NCI-H526 treated with DMSO at 0.1 percent for 48 hours (cell line): ENCODE measurements around the gene LRRC74B.
"Not testable (repeated sequence)": the region's sequence is repeated elsewhere in the genome, so short reads cannot be mapped to it uniquely, and the experiment has no call there.

Experiments
- DNase-seq: peaks from one replicate; lab custom pipeline; 2025; lab: John Stamatoyannopoulos, UW

The LRRC74B gene

DNA sequence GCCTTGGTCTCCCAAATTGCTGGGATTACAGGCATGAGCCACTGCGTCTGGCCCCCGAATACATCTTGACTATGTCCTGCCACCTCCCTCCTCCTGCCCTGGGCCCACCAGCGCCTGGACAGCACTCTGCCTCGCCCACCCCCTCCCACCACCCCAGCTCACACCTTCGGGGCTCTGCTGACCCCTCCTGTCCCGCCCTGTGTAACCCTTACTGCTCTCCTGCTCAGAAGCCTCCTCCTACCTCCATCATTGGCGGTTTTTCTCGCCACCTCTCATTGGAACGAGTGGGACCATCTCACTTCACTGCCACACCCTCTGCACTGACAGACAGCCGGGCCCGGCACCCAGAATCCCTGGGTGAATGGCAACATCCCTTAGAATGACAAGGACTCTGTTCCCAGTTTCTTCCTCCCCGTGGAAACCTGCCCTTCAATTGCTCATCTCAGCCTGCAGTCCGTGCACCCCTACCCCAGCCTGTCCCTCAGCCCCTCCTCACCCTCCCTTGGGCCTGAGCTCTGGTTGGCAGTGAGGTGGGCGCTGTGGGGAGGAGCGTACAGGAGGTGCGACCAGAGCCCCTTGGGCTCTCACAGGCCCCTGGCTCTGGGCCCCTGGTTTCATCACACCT lies 32.2 kb downstream of the LRRC74B start:
- no peak for DNase-seq

DNA sequence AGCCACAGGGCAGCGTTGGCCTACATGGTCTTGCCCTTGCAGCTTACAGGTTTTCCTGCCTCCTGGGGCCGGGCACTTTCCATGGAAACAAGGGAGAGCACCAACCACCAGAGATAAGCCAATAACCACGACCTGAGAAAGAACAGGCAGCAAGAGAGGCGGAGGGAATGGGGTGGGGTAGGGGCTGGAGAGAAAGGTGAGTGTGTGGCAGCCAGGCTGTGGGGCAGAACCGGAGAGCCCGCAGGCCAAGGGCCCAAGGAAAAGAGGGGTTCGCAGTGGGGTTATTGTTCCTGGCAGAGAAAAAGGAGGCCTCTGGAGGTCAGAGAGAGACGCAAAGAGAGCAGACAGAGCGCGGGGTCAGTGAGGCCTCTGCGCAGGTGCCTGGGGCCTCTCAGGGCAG lies 33.2 kb downstream of the LRRC74B start:
- no peak for DNase-seq

DNA sequence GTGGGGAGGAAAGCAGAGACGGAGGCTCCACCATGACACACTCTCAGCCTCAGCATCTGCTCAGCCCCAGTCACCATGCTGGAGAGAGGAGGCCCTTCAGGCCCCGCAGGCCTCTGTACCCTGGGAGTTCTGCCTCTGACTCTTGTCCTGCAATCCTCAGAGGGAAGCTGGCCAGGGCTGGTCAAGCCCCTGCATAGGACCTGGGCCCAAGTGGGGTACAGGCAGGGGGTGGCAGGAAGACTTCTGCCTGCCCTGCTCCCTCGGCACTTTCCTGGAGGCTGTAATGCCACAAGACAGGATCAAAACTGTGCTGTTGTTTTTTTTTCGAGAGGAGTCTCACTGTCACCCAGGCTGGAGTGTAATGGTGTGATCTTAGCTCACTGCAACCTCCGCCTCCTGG lies 33.7 kb downstream of the LRRC74B start:
- no peak for DNase-seq

DNA sequence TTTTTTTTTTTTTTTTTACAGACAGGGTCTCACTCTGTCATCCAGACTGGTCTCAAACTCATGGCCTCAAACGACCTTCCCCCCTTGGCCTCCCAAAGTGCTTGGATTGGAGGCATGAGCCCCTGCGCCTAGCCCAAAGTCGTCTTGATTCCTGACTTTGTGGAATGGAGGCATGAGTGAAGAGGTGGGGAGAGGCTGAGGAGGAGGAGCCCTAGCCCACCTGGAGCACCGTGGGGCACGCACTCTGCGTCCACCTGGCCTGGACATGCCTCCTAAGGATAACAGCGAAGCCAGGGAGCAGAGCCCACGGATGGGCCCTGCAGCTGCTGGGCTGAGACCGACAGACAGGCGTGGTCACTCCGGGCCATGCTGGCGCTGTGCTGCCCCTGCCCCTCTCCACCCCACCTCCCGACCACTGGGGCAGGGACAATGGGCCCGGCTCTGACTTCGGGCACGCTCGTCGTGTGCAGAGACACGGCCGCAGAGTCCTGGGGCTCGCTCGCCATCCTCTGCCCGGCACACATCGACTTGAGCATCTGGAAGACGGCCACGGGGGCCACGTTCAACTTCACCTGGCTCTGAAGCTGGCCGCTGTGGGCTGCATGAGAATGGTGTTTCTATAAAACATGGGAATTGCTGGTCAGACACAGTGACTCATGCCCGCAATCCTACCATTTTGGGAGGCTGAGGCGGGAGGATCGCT lies 34.8 kb downstream of the LRRC74B start:
- no peak for DNase-seq

DNA sequence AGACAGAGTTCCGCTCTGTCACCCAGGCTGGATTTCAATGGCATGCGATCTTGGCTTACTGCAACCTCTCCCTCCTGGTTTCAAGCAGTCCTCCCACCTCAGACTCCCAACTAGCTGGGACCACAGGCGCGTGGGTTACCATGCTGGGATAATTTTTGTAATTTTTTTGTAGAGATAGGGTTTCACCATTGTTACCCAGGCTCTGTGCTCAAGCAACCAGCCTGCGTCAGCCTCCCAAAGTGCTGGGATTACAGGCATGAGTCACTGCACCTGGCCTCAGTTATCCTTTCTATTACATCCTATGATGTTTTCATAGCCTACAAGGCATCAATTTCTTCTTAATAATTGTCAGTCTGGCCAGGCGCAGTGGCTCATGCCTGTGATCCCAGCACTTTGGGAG lies 36.5 kb downstream of the LRRC74B start:
- DNase-seq = no peak

DNA sequence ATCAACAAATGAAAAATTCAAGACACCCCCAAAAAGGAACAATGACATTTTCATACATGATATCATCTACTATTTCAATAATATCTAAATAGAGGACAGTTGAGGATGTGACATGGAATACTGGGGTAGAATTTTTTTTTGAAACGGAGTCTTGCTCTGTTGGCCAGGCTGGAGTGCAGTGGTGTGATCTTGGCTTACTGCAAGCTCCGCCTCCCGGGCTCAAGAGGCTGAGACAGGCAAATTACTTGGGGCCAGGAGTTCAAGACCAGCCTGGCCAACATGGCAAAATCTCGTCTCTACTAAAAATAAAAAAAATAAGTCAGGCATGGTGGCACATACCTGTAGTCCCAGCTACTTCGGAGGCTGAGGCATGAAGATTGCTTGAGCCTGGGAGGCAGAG lies 41.4 kb downstream of the LRRC74B start:
- DNase-seq = no peak

DNA sequence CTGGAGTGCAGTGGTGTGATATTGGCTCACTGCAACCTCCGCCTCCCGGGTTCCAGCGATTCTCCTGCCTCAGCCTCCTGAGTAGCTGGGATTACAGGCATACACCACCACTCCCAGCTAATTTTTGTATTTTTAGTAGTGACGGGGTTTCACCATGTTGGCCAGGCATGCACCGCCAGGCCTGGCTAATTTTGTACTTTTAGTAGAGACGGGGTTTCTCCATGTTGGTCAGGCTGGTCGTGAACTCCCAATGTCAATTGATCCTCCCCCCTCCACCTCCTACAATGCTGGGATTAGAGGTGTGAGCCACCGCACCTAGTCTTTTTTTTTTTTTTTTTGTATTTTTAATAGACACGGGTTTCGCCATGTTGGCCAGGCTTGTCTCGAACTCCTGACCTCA lies 42.2 kb downstream of the LRRC74B start:
- DNase-seq = not testable (repeated sequence)

DNA sequence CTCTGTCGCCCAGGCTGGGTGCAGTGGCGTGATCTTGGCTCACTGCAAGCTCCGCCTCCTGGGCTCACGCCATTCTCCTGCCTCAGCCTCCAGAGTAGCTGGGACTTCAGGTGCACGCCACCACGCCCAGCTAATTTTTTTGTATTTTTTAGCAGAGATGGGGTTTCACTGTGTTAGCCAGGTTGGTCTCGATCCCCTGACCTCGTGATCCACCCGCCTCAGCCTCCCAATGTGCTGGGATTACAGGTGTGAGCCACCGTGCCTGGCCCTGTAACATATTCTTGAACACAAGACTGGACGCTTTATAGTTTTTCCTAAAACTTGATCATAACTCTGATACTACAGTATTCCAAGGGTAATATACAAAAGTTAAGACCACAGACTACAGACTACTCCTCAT lies 45.5 kb downstream of the LRRC74B start:
- not testable (repeated sequence) for DNase-seq

DNA sequence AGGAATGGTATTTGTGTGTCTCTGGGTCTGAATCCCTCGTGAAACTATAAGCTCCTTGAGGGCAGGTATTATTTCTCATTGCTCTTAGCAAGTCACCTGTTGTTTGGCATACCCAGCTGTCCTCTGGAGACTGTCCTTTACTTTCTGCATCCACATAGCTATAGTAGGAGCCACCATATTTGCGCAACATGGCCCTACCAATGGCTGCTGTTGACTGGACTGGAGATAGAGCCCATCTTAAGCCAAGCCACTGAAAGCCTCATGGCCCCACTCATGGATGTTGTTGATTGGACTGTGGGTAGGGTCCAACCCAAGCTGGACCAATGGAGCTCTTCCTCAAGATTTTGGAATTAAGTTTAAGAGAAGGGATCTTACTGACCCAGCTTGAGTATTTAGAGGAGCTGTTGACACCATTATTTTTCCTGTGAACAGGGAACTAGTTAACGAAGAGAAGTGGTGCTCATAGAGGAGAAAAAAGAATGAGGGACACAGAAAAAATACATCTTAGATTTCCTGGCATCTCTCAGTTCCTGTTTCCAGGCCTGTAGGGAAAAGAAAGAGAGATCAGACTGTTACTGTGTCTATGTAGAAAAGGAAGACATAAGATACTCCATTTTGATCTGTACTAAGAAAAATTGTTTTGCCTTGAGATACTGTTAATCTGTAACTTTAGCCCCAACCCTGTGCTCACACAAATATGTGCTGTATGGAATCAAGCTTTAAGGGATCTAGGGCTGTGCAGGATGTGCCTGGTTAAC lies 47.2 kb downstream of the LRRC74B start:
- no peak for DNase-seq

DNA sequence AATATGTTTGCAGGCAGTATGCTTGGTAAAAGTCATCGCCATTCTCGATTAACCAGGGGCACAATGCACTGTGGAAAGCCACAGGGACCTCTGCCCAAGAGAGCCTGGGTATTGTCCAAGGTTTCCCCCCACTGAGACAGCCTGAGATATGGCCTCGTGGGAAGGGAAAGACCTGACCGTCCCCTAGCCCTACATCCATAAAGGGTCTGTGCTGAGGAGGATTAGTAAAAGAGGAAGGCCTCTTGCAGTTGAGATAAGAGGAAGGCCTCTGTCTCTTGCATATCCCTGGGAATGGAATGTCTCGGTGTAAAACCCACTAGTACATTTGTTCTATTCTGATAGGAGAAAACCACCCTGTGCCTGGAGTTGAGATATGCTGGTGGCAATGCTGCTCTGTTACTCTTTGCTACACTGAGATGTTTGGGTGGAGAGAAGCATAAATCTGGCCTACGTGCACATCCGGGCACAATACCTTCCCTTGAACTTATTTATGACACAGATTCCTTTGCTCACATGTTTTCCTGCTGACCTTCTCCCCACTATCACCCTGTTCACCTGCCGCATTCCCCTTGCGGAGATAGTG lies 47.9 kb downstream of the LRRC74B start:
- DNase-seq = not testable (repeated sequence)

DNA sequence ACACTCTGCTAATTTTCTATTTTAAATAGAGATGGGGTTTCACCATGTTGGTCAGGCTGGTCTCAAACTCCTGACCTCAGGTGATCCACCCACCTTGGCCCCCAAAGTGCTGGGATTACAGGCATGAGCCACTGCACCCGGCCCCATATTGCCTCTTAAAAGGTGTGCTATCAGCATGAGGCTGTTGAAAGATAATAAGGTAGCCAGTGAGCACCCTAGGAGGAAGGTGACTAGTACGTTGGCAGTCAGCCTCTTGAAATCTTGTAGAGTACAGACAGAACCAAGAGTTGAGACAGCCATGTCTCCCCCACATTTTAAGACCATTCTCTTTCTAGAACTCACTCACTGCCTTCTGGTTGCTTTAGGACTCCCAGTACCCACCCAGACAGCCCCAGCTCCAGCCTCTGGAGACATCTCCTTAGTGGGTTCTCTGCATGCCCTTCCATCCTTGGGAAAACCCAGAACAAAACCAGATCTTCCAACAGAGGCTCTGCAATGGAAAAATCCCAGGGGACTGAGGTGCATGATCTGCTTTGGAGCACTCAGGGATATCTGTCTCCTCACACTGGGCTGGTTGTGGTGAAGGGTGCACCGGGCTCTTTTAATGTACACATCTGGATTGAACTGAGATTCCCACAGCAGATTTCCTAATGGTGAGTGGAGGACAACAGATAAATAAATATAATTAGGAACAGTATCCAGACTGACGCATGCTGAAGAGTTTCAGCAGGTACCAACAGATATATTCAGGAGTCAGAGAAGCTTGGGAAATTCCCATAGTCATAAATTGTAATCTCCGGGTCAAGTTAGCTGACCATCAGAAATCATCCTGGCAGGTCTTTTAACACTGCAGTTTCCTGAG lies 49.4 kb downstream of the LRRC74B start:
- DNase-seq = no peak

DNA sequence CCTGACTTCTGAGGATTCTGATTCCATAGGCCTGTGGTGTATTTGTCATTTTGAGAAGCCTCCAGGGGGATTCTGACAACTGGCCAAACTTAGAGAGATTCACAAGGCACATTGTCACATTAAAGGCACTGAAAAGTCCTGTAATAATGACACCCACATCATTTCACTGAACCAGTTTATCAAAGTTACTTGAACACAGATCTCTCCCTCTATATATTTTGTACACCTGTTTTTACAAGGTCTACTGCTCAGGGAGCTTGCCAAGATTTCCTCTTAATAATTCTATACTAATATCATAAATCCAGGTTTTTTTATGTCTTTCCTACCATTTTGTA lies 50.0 kb downstream of the LRRC74B start:
- DNase-seq = no peak

DNA sequence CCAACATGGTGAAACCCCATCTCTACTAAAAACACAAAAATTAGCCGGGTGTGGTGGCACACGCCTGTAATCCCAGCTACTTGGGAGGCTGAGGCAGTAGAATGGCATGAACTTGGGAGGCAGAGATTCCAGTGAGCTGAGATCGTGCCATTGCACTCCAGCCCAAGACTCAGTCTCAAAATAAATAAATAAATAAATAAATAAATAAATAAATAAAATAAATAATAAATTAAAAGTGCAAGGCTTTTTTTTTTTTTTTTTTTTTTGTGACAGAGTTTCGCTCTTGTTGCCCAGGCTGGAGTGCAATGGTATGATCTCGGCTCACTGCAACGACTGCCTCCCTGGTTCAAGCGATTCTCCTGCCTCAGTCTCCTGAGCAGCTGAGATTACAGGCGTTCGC lies 51.1 kb downstream of the LRRC74B start:
- DNase-seq = not testable (repeated sequence)

DNA sequence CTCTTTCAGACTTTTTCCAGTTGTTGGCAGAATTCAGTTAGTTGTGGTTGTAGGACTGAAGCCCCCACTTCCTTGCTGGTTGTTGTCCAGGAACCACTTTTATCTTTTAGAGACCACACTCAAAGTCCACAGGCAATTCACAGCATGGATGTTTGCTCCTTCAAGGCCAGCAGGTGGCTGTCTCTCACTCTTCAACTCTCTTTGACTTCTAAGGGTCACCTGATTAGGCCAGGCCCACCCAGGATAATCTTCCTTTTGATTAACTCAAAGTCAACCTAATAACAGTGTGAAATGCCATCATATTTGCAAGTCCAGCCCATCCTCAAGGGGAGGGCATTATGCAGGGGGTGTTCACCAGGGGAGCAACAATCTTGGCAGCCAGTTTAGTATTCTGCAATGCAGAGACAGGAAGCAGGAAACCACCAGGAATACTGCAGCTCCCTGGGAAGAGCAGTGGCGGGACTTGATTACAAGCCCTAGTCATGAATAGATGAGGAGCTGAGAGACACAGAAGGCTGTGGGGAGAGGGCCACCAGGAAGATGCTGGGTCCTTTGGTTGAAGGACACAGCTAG lies 52.4 kb downstream of the LRRC74B start:
- DNase-seq = no peak

DNA sequence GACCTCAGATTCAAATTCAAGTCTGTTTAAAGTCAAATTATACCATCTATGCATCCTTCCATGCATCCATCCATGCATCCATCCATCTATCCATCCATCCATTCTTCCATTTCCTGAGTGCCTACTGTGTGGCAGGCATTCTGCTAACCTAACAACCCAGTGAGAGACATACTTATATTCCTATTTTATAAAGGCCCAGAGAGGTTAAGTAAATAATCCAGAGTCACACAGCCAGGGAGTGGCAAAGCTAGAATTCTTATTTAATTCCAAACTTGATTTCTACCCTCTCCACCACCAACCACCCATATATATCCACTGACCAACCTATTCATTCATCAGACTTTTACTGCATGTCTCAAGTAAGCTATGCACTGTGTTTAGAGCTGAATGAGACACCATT lies 53.8 kb downstream of the LRRC74B start:
- no peak for DNase-seq

DNA sequence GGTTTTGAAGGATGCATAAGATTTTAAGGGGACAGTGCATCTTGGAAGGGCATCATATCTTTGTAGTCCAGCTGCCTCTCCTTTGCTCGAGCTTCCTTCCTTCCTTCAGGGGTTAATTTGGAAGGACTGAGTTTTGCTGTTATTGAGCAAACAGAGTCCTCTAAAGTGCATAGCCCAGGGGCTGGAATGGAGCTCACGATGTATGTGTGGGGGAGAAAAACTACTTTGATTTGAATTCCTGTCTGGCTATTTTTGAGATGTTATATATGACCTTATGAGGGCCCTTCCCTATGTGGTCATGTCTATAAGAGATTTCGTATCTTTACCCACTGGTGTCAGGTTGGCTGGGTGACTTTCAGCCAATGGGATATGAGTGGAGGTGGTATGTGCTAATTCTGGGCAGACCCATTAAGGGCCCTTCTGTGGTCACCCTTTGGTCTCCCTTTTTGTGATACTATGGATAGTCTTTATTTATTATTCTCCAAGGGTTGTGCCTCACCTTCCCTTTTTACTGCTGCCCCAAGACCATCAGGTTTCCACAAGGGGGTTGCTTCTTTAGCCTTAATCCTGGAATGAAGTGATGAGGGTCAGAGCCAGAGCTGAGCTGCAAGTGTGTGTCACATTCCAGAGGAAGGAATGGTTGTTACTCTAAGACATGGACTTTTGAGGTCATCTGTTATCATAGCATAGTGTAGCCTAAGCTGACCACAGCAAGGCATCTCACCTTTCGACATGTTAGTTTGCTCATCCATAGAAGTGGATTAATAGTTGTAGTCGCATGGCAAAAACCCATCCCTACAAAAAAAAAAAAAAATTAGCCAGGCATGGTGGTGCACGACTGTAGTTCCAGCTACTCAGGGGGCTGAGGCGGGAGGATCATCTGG lies 54.6 kb downstream of the LRRC74B start:
- DNase-seq = no peak

DNA sequence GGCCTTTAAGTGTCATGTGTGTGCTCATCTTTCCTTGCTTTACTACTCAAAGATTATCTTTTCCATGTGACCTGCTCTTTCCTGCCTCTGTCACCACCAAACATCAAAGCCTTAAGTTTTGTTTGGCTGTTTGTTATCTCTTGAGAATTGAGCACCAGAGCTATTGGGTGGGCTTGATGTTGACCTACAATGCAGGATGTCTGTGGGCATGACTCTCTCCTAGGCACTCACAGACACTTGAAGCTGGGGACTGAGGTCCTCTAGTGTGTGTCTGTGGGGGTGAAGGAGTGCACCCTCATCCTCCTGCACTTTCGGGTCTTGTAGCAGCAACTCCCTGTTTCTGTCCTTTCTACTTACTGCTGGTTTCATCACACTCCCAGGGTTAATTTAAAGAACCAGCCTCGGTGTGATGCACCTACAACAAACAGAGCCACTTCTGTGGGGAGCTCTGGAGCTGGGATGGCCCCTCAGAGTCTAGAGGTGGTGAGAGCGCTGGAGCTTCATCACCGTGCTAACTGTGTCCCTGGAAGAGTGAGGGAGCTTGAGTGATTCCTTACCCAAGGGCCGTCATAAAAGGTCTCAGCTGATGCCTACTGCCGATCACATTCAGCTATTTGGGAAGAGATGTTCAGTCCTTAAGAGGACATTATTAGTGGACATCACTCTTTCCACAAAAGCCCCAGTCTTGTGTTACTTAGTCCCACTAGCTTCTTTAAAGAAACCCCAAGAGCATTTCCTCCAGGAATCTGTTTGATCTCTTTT lies 56.3 kb downstream of the LRRC74B start:
- no peak for DNase-seq

DNA sequence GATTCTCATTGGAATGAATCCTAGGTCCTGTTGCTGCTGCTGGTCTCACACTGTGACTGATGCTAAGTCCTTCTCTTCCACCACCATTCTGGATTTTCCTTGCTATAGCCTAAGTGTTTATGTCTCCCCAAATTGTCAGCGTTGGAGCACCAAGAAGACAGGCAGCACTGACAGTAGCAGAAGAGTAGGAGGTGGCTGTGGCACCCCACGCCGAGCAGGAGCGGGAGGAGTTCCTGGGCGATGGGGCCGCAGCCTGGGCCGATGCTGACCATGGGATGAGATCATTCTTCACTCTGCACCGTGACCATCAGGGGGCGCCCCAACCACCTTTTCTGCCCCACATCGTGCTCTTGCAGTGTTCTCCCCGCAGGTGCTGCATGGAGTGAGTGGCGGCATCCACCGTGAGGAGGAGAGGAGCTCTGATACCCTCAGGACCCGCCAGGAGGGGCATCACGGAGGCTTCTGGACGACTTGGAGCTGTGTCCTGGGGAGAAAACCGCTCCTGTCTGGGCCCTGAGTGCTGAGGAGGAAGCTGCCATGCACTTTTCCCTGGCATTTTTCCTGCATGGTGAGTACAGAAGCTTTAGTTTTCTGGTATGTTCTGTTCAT lies 57.0 kb downstream of the LRRC74B start:
- peak; percentile 53 for DNase-seq

DNA sequence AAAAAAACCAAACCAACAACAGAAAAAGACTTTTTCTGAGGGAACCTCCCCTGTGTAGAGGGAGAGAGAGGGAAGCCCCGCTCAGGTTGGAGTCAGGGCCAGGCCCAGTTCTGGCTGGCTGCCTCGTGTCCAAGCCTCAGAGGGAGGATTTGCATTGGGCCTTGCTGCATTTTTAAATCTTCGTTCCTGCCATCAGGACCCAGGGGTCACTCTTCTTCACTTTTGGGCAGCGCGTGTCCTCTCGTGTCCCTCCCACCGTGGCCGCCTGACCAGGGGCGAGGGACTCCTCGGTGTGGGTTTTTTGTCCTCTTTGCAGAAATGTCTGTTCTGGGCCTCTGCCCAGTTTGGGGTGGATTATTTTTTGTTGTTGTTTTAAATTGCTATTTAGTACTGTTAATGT lies 57.9 kb downstream of the LRRC74B start:
- no peak for DNase-seq
